GM18867 (cell line): Measurements from ENCODE around the gene PTPRG.
"Not testable (repeated sequence)": the region's sequence is repeated elsewhere in the genome, so short reads cannot be mapped to it uniquely, and the experiment has no call there.

Experiments used
- ATAC-seq: cut with Tn5 transposase; IDR thresholded peaks from one replicate; pipeline ENCODE4 v1.9.1; 2021; ENCODE audit warnings: mild to moderate bottlenecking, moderate library complexity; ENCODE audit not compliant: unreplicated experiment

Gene PTPRG

DNA sequence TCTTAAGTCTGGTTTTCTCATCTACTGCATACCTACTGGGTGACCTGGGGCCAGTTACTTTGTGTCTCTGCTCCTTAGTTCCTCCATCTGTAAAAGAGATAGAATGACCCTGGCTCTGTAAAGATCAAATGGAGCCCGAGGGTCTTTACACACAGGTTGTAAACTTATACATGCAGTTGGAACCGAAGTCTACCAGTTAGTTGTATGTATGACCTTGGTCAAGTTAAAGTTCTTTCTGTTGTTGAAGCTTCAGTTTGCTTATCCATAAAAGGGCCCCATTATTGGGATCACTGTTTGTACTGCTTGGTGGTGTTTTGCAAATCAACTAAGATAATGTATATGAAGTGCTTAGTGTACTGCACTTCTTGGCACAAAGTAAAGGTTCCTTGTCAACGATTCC is 186.9 kb downstream of the PTPRG start:
- ATAC-seq = no peak

- ATAC-seq = no peak
Measured at GRCh38 chr3:61750766-61751165, 189.4 kb downstream of the PTPRG start.

GRCh38 chr3:61758839-61759238 is 197.5 kb downstream of the PTPRG start:
- no peak for ATAC-seq

- ATAC-seq = not testable (repeated sequence)
Measured at GRCh38 chr3:61760783-61761182, 199.4 kb downstream of the PTPRG start.

- no peak for ATAC-seq
Measured at GRCh38 chr3:61761694-61762430, 200.5 kb downstream of the PTPRG start.

DNA sequence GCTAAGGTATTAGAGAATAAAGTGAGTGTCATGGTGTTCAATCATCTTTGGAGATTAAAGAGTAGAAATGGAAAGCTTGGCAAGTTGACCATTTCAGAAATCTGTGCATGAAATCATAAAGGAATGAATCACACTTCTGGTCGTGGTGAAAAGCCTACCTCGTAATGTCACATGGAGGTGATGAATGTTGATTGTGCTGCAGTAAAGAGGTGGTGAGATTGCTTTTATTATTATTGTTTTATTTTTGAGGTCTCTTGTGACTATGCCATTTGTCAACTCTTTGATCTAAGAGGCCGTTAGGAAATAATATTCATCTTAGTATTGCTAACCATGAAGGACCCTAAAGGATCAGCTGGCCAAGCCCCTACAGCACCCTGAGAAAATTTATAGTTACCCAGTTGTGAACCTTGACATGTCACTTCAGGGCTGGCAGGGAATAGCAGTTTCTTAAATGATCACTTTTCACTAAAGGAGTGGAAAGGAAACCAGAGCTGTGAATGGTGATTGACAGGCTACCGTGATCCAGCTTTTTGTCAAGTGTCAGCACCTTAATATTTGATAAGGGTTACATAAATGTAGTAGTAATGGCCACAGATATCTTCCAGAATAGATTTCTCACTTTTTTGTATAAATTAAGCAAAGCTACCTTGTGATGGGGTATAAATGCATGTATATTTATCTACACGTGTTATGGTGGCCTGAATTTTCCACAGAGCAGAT is 203.9 kb downstream of the PTPRG start:
- ATAC-seq = no peak

- ATAC-seq = no peak
Measured at GRCh38 chr3:61768284-61769037, 207.1 kb downstream of the PTPRG start.

DNA sequence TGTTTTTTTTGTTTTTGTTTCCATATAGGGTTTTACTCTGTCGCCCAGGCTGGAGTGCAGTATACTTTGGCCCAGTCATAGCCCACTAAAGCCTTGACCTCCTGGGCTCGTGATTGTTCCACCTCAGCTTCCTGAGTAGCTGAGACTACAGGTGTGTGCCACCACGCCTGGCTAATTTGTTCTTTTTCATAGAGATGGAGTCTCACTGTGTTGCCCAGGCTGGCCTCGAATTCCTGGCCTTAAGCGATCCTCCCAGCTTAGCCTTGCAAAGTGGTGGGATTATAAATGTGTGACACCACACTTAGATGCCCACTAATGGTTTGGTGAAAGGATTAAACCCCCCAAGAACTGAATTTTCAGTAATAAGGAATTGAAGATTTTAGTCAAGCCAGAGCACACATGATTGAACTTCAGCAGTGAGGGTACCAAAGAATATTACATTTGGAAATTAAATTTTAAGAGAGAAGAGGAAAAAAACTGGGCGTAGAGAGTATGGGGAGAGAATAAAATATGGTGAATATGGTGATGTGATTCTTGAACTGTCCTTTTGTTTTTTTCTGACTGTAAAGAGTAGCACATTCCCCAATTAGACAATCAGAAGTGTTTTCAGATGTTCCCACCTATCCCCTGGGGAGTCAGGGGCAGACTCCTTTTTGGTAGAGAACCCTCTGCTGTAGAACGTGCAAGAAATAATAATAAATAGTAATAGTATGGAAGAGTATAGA is 208.1 kb downstream of the PTPRG start:
- ATAC-seq = no peak

GRCh38 chr3:61771976-61772375 is 210.6 kb downstream of the PTPRG start:
- ATAC-seq = no peak

GRCh38 chr3:61772456-61772855 is 211.1 kb downstream of the PTPRG start:
- no peak for ATAC-seq

DNA sequence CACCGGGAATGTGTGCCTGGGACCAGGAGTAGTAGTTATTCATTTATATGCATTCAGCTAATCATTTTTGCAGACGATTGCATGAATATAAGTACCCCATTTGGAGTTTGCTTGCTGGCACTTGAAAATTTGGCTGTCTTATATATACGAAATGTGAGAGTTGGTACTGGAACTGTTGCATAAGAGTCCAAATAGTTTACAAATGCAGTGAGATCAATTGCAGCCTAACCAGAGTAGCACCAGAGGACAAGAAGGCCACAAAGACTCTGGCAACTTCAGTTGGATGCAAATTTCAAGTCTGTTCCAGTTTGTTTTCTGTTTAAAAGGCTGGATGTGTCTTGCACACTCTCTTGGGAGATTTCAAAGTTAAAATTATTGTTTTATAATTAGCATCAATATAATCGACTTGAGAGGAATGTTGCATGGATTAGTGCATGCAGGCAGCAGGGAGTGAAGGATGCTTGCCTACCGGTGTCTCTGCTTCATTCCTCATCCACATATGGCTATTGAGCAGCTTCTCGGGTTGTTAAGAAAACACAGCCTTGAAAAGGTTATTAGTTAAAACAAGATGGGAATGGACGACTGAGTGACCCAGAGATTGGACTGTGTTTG is 213.0 kb downstream of the PTPRG start:
- no peak for ATAC-seq

GRCh38 chr3:61776390-61776789 is 215.0 kb downstream of the PTPRG start:
- no peak for ATAC-seq

DNA sequence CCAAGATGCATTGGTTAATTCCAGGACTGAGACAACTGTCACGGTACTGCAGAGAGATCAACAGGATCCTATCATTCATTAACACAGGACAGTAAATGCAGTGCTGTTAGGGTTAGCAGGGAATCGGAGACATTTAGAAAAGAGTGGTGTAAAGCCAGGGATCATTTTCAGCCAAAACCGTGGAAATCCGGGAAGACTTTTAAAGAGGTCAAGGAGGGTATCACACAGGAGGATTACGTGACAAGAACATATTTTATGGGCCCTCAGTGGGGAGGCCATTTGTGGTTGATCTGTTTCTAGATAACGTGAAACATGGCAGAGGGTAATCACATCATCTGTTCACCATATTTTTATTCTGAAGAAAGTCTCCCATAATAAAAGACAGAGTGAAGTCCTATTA is 216.1 kb downstream of the PTPRG start:
- ATAC-seq = no peak

GRCh38 chr3:61778095-61778494 is 216.7 kb downstream of the PTPRG start:
- no peak for ATAC-seq

- ATAC-seq = no peak
Measured at GRCh38 chr3:61780016-61780415, 218.6 kb downstream of the PTPRG start.

DNA sequence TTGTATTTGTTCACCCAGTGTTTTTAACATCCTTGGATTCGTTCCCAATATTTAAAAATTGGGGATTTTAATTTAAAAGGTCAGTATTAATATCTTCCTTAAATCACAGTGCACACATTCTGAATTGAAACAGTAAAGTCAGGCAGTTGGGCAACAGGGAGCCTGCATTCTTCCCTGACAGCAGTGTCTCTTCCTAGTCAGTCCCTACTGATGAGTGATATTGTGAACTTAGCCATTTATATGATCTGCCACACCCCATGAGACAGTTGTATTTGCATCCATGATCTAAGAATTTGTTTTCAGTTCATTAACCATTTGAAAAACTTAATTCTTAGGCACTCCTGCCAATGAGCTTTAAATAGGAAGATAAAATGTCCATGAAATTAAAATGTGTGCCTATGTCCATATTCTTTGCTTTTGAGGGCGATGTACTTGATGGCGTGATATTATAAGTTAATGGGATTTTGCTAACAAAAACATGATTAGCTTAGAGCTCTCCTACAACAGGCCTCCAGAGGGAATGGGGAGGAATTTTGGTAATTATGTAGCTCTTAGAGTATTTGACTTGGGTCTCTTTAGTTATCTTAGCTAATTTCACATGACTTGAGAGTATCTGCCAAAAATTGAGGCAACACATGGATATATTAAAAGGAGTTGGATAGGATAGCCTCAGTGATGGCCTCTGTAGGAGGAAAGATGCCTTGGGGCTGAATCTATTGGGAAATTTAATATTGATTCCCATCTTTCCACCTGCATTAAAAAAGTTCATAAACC is 219.3 kb downstream of the PTPRG start:
- no peak for ATAC-seq

- no peak for ATAC-seq
Measured at GRCh38 chr3:61783993-61784718, 222.8 kb downstream of the PTPRG start.

DNA sequence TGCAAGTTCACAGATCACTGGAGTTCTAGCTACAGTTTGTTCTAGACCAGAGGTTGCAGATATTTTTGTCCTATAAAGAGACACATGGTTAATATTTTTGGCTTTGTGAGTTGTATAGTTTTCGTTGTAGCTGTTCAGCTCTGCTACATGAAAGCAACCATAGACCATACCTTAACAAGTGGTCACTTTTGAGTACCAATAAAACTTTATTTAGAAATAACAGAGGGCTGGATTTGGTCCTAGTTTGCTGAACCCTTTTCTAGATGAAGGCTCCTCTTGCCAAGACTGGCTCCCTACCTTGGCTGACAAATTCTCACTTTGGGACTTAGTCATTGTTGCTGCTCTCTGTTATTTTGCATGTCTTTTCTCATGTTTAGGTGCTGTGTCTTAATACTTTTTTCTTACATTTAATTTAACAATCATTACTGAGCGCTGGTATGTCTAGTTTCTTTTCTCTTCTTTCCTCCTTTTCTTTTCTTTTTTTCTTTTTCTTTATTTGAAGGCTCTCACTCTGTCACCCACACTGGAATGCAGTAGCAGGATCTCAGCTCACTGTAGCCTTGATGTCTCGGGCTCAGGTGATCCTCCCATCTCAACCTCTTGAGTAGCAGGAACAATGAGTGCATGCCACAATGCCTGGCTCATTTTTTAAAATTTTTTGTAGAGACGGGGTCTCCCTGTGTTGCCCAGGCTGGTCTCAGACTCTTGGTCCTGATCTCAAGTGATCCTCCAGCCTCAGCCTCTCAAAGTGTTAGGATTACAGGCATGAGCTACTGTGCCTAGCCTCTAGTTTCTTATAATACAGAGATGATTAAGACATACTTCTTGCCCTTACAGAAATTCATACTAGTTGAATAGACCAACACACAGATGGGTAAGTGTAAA is 227.5 kb downstream of the PTPRG start:
- ATAC-seq = no peak
